Measurements from ENCODE around the gene CTIF. TPM values are rescaled to one million over a fixed set of nuclear protein-coding genes. Genes with fewer than 3 reads are reported as not detected.

Gene CTIF
- total and polyA plus RNA-seq, 12 donors = 44.5 to 74.1 (median 58.9) TPM

DNA sequence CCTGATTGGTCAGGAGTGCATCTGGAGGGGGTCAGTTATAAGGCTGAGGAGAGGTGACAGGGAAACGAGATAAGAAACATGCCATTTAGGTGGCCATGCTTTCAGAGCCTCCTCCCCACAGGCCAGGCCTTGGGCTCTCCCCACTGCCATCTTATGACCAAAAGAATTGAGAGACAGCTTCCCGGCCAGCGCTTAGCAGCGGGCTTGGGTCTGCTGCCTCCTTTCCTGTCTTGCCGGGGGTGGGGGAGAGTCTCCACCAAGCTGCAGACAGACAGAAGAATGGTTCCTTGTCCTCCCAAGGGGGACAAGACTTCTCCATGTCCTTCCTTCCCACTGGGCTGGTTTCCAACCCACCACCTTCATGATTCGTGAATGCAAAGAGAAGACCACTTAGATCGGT lies 240.6 kb downstream of the CTIF start:
- peaks cover 52 to 97% (median 78%) of the 10 kb centered on the region in 9 donors for H3K4me1 ChIP-seq
- intact Hi-C loops (cut with DNase I) = loop anchor here in 9 of 10 donors (5.0 to 10.0 kb wide), 9 partner anchors 65 to 395 kb away; partner anchors contain the start of gene SMAD7 (in 2 of the 9)
- no peak overlapping the region for H3K4me3 ChIP-seq
- peaks cover 0 to 5% (median 0%) of the 10 kb centered on the region in 9 donors for H3K36me3 ChIP-seq
- DNase-seq (no peak), ATAC-seq (no peak)
- WGBS, 2 donors = 65 to 71% methylated on average over 7 of the region's 7 CpGs
- H3K27me3 ChIP-seq = no peaks in the 10 kb centered on the region
- H3K9me3 ChIP-seq = no peaks in the 10 kb centered on the region
- H3K27ac ChIP-seq = peak overlapping the region in 8 of 10 donors; percentile 89 to 99 (median 94)
- TF ChIP-seq, protein P1, sequence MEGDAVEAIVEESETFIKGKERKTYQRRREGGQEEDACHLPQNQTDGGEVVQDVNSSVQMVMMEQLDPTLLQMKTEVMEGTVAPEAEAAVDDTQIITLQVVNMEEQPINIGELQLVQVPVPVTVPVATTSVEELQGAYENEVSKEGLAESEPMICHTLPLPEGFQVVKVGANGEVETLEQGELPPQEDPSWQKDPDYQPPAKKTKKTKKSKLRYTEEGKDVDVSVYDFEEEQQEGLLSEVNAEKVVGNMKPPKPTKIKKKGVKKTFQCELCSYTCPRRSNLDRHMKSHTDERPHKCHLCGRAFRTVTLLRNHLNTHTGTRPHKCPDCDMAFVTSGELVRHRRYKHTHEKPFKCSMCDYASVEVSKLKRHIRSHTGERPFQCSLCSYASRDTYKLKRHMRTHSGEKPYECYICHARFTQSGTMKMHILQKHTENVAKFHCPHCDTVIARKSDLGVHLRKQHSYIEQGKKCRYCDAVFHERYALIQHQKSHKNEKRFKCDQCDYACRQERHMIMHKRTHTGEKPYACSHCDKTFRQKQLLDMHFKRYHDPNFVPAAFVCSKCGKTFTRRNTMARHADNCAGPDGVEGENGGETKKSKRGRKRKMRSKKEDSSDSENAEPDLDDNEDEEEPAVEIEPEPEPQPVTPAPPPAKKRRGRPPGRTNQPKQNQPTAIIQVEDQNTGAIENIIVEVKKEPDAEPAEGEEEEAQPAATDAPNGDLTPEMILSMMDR (IDR thresholded peaks at IDR 0.05) = no peak

GRCh38 chr18:48780201-48780912 lies 241.5 kb downstream of the CTIF start:
- 40 to 48% methylated on average over 17 of the region's 17 CpGs for WGBS, 2 donors
- Histone ChIP-seq H3K27me3 (no peaks in the 10 kb centered on the region), H3K27ac (peak overlapping the region; percentile 88 to 99 (median 92)), H3K4me3 (peak overlapping the region in 5 of 10 donors; percentile 1 to 29 (median 24)), H3K36me3 (peaks cover 0 to 7% (median 0%) of the 10 kb centered on the region in 9 donors), H3K4me1 (peaks cover 49 to 98% (median 79%) of the 10 kb centered on the region in 9 donors), H3K9me3 (no peaks in the 10 kb centered on the region)
- intact Hi-C loops (cut with DNase I) = loop anchor here in 6 of 10 donors (2.0 to 10.0 kb wide), 9 partner anchors 62 to 397 kb away; no protein-coding TSS in a partner anchor
- DNase-seq (no peak), ATAC-seq (peak in 1 of 8 donors; percentile 4)
- TF ChIP-seq, protein P1 (IDR thresholded peaks at IDR 0.05) = no peak

DNA sequence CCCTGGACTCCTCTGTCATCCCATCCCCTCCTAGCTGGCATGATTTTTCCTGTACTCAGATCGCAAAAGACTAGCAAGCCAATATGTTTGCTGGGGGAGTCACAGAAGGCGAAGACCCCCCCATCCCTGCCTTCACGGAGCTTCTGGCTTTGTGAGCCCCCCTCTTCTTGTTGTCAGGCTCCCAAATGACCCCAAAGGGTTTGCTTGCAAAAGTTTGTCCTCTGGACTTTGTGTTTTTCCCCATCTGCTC lies 242.0 kb downstream of the CTIF start:
- WGBS, 2 donors = 33 to 35% methylated on average over 3 of the region's 3 CpGs
- no peaks in the 10 kb centered on the region for H3K27me3 ChIP-seq
- DNase-seq (no peak), ATAC-seq (no peak)
- H3K9me3 ChIP-seq = no peaks in the 10 kb centered on the region
- TF ChIP-seq, protein P1 (IDR thresholded peaks at IDR 0.05) = no peak
- intact Hi-C loops (cut with DNase I) = loop anchor here in 6 of 10 donors (1.0 to 10.0 kb wide), 11 partner anchors 17 to 396 kb away; no protein-coding TSS in a partner anchor
- H3K36me3 ChIP-seq = peaks cover 0 to 12% (median 0%) of the 10 kb centered on the region in 9 donors
- H3K4me1 ChIP-seq = peaks cover 49 to 98% (median 82%) of the 10 kb centered on the region in 9 donors
- peak overlapping the region; percentile 88 to 99 (median 92) for H3K27ac ChIP-seq
- peak overlapping the region in 5 of 10 donors; percentile 1 to 29 (median 24) for H3K4me3 ChIP-seq

DNA sequence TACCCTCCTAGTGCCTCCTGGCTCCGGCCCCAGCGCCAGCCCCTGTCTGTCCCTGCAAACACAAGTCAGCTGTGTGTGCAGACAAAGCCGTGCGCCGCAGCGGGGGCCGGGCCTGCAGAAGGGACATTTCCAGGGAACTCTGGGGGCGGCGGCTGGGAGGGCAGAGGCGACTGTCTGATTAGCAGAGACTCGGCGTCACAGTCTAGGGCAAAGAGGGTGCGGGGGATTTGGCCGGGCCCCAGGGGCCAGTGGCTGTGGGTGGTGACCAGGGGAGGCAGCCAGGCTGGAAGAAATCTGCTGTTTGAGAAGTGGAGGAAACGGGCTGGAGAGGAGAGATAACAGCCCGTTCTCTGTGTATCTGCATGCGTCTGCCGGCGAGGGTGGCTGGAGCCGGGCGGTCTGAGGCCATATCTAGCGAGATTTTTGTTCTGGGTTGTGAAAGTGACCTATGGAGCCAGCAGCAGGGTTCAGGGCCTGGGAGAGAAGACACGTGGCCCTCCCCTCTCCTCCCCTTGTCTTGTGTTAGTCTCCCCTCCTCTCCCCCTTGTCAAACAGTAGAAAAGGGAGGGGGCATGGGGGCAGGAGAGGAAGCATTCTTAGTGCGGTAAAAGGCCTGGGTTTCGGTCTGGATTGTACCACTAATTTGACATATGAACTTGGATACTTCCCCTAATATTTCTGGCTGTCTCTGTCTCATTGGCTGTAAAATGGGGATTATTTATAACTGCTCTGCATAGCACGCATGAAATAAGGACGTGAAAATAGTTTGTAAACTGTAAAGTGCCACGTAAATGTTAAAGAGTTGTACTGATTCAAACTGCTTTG lies 242.5 kb downstream of the CTIF start:
- peak; percentile 93 to 95 for DNase-seq
- peak; percentile 68 to 89 (median 84) for ATAC-seq
- H3K36me3 ChIP-seq = peaks cover 0 to 16% (median 0%) of the 10 kb centered on the region in 9 donors
- H3K4me1 ChIP-seq = peaks cover 49 to 98% (median 78%) of the 10 kb centered on the region in 9 donors
- no peaks in the 10 kb centered on the region for H3K27me3 ChIP-seq
- intact Hi-C loops (cut with DNase I) = loop anchor here in 6 of 10 donors (1.0 to 10.0 kb wide), 11 partner anchors 17 to 396 kb away; no protein-coding TSS in a partner anchor
- peak overlapping the region; percentile 88 to 99 (median 92) for H3K27ac ChIP-seq
- WGBS, 2 donors = 3 to 4% methylated on average over 28 of the region's 28 CpGs
- H3K9me3 ChIP-seq = no peaks in the 10 kb centered on the region
- H3K4me3 ChIP-seq = peak overlapping the region in 5 of 10 donors; percentile 1 to 29 (median 24)
- TF ChIP-seq, protein P1 (IDR thresholded peaks at IDR 0.05) = no peak

Data from heart right ventricle (tissue), 16 donors.